Heart left ventricle (tissue), 13 donors: ENCODE data around the gene PSEN2.

Experiments used
- CTCF ChIP-seq, 12 donors: fragments of 200-600 bp; sonication (generic) in 4 of 12; IDR thresholded peaks; one replicate each; pipeline versions ENCODE4 v1.5.0 to v1.8.0; 2018 to 2022; ENCODE audit warnings: antibody characterized with exemption in 12 of 12, mild to moderate bottlenecking in 5 of 12
- POLR2A ChIP-seq, 2 donors: fragments of 450-650 bp; IDR thresholded peaks; one replicate each; pipeline ENCODE4 v1.6.1; 2017; ENCODE audit warnings: antibody characterized with exemption in 2 of 2, mild to moderate bottlenecking in 2 of 2, moderate library complexity in 2 of 2
- donor health status: ischemic (EF 13 %, LVEDD 7.1; RV severe dilation, severe dysfunction).
- donor health status: DM: no; HTN: yes; CAD: no.
- donor health status: DM: no; HTN: no; CAD: no.
- donor health status: ischemic (EF 25% LVEDD 6.9; RV normal size, moderate dysfunction).
- donor health status: ischemic (EF 25% LVEDD 5.7; RV mildly dilated, moderate dysfunction).
- donor health status: ischemic (EF 35%, LVEDD 5.7; RV mildly dilated, moderate dysfunction).
- donor health status: nonischemic (EF 11% LVEDD 7.7; RV severe dilation, severe dysfunction).
- donor health status: DM: yes; HTN: yes; CAD: no.
- donor health status: PGD.
- donor health status: ischemic (EF 29% LVEDD 5.4; RV normal size, mild dysfunction).
- donor health status: nonischemic (EF 23%, LVEDD 6.1; RV moderate dilation, normal function).

DNA sequence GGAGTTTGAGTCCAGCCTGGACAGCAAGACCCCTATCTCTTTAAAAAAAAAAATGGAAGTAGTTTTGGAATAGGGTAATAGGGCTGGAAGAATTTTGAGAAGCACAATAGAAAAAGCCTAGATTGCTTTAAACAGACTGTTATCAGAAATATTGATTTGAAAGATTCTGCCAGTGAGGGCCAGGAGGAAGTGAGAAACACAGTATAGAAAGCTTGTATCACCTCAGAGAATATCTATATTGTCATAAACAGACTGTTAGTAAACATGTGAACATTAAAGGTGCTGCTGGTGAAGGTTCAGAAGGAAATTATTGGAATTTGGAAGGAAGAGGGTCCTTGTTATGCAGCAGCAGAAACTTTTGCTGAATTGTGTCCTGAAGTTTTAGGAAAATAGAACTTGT lies 24.8 kb upstream of the PSEN2 start:
- TF ChIP-seq CTCF (IDR thresholded peaks at IDR 0.05): no peak
- TF ChIP-seq POLR2A (IDR thresholded peaks at IDR 0.05): no peak
